DOHH2 (cell line): ENCODE results near the gene DIP2C.

Source experiments
- EZH2phosphoT487 ChIP-seq: fragments of 200-600 bp; sonication (generic); IDR thresholded peaks from 2 replicates; pipeline ENCODE4 v1.6.1; 2017; ENCODE audit warnings: borderline replicate concordance, mild to moderate bottlenecking, antibody characterized with exemption, low read length, moderate library complexity, mixed read lengths
- TF ChIP-seq, protein P1 (sequence below): fragments of 200-600 bp; sonication (generic); IDR thresholded peaks from one replicate; pipeline ENCODE4 v1.5.1; 2014; ENCODE audit warnings: antibody characterized with exemption, mild to moderate bottlenecking, low read depth, low read length; ENCODE audit not compliant: poor library complexity, severe bottlenecking

DNA sequence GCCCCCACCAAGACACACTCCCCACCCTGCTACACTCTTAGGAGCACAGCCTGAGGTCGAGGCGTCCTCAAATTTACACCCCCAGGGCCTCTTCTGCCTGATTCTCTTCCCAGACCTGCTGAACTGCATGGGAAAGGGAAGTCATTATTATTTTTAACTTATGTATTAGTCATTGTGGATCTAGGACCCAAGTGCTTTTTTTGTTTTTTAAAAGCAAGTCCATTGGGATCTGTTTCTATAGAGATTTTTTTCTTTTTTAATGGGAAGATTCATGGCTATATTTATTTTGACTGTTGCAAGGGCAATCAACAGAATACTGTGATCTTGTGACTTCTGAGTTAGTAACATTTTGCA, 350.5 kb downstream of the DIP2C start:
- TF ChIP-seq, protein P1, sequence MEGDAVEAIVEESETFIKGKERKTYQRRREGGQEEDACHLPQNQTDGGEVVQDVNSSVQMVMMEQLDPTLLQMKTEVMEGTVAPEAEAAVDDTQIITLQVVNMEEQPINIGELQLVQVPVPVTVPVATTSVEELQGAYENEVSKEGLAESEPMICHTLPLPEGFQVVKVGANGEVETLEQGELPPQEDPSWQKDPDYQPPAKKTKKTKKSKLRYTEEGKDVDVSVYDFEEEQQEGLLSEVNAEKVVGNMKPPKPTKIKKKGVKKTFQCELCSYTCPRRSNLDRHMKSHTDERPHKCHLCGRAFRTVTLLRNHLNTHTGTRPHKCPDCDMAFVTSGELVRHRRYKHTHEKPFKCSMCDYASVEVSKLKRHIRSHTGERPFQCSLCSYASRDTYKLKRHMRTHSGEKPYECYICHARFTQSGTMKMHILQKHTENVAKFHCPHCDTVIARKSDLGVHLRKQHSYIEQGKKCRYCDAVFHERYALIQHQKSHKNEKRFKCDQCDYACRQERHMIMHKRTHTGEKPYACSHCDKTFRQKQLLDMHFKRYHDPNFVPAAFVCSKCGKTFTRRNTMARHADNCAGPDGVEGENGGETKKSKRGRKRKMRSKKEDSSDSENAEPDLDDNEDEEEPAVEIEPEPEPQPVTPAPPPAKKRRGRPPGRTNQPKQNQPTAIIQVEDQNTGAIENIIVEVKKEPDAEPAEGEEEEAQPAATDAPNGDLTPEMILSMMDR: no peak
- no peak for TF ChIP-seq EZH2phosphoT487
